Measurements from ENCODE around the gene ISCU.
"Not testable (repeated sequence)": the region's sequence is repeated elsewhere in the genome, so short reads cannot be mapped to it uniquely, and the experiment has no call there.

Gene ISCU

DNA sequence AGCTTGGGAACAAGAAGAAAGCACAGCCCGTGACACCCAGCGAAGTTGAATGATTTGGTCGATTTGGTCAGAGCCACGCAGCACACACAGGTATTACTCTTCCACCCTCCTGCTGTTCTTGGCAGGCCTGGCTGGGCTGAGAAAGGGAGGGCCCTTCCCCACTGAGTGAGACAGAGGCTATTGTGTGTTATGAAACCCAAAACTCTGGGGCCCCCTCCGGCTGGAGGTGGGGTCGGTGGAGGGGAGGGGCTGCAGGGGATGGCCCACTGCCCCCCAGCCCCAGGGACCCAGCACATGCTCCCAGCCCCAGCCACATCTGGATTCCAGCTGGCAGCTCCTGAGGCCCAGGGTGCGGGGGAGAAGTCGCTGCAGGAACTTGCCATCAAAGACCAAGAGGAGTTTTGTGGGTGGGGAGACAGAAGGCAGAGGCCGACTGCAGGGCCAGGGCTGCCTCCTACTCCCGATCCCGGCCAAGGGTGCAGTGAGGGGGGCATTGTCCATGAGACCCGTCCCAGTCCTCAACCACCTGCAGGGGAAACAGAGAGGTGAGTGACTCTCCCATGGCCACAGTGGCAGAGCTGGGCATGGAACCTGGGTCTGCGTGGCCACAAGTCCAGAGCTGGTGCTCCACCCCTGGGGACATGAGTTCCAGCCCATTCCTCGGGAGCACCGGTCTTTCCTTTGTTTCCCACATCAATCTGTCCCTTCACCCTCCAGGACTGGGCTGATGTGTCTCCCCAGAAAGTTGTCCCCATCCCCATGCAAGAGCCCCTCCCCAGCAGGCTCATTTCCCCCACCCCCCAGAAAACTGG lies 26.8 kb downstream of the ISCU start:
- DNase-seq (ENCODE audit: low read depth) = no peak

GRCh38 chr12:108589840-108590229 lies 27.4 kb downstream of the ISCU start:
- DNase-seq (ENCODE audit: low read depth) = no peak

DNA sequence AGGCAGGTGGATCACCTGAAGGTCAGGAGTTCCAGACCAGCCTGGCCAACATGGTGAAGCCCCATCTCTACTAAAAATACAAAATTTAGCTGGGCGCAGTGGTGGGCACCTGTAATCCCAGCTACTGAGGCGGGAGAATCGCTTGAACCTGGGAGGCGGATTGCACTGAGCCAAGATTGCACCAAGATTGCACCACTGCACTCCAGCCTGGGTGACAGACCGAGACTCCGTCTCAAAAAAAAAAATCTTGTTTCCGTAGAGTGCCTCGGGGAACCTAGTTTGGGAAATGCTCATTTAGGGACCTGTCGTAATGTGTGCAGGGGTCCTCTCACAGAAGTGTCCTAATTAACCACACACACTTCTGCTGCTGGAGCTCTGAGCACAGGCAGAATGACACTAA lies 28.1 kb downstream of the ISCU start:
- not testable (repeated sequence) for DNase-seq (ENCODE audit: low read depth)

GRCh38 chr12:108591267-108591980 lies 29.0 kb downstream of the ISCU start:
- no peak for DNase-seq (ENCODE audit: low read depth)

- DNase-seq (ENCODE audit: low read depth) = no peak
Observed at GRCh38 chr12:108592033-108592909, 29.9 kb downstream of the ISCU start.

- DNase-seq (ENCODE audit: low read depth) = no peak
Observed at GRCh38 chr12:108594323-108594903, 32.0 kb downstream of the ISCU start.

DNA sequence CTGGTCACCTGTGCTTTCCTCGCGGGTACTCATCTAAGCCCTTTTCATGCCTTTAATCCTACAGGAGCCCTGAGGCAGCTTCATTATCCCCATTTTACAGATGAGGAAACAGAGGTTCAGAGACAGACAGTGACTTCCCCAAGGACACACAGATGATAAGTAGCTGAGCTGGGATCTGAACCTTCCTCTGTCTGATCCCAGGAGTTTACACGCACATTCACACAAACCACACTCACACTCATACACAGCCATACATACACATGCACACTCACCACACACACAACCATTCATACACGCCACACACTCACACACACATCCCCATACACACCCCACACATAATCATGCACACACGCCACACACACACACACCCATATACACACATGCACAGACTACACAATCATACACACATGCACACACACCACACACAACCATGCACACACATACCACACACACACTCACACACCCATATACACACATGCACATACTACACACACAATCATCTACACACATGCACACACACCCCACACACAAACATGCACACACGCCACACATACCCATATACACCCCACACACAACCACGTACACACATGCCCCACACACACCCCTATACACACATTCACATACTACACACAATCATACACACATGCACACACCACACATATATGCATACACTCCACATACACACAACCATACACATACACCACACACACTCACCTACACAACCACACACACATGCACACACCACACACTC lies 32.7 kb downstream of the ISCU start:
- no peak for DNase-seq (ENCODE audit: low read depth)

GRCh38 chr12:108595711-108596647 lies 33.6 kb downstream of the ISCU start:
- DNase-seq (ENCODE audit: low read depth) = no peak

DNA sequence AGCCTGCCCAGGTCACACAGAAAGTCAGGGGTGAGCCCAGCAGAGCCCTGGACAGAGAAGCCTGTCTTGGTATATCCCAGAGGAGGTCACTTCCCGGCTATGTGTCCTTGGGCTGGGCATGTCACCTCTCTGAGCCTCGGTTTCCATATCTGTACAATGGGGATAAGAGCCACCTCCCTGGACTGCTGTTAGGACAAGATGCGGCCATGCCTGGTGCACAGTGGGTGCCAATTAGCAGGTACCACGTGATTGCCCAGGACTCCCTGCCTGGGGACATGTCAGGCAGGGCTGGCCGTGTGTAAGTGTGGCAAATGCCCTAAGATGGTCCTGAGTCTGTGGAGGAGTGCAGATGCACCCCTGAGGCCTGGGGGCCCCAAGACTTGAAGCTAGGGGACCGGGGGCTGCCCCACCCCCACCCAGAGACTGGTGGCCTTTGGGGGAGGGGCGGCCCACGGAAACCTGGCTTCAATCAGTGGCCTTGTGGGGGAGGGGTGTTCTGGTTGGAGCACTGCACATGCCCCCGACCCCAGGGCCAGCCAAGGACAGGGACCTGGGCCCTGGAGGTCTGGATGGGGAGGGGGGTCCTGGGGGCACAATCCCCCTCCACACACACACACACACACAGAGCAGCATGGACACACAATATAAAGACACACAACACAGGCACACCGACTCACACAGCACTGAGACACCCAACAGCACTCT lies 34.6 kb downstream of the ISCU start:
- no peak for DNase-seq (ENCODE audit: low read depth)

DNA sequence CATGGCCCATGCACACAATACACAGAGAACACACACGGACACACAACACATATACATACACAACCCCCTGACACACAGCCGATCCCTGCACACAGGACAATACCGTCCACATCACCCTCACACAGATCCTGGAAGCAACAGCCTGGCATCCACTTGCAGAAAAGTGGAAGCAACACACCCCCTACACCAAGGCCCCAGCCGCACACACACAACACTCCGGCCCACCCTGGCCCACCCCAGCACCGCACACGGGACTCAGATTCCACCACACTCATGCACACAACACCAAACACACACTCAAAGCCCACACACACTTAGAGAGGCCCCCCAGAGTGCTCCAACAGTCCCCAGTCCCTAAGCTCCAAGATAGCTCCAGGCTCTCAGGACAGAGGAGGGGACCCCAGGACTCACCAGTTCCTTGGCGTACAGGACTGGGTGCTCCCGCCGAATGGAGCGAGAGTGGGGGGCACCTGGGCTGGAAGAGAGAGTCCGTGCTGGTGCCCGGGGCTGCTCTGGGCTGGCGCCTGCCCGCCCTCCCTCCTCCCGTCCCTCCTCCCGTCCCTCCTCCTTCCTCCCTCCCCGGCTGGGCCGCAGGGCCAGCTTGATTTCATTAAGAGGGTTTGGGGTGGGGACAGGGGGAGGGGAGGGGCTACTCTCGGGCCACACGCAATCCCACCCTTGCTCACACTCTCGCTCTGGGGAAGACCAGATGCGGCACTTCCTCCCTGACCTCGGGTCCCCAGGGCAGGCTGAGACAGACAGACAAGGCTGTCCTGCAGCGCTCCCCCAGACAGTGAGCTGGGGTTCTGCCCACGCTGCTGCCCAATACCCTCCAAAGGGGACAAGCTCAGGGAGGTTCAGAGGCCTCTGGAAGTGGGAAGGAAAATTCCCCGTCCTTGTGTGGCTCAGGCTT lies 35.4 kb downstream of the ISCU start, which contains the start of gene TMEM119:
Gene TMEM119 (minus strand): TSS at position 526 of the 913 bp plus-strand sequence. CDS start 5,701 bp downstream, outside the sequence.
- DNase-seq (ENCODE audit: low read depth) = no peak

DNA sequence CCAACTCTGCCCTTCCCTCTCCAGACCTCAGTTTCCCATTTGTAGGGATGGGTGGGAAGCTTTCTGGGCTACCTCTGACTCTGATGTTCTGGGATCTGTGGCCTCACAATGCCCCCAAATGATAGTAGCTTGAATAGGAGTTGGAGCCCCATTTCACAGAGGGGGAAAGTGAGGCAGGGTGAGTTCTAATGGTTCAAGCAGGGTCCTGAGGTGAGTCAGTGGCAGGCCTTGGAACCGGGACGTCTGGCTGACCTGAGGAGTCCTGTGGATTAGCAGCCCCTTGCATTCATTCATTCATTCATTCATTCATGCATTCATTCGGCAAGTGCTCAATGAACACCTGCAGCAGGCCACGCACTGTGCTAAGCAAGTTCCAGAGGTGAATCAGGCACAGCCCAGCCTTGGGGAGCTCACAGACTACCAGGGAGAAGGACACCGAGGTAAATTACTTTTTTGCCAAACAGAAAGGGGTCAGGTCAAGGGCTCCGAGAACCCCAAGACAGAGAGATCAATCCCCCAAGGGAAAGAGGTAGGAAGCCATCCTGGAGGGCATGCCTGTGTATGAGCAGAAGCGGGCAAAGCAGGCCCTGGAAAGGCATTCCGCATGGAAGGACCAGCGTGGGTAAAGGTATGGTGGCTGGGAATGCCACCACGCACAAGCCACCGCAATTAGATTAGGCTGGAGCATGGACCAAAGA lies 36.3 kb downstream of the ISCU start:
- DNase-seq (ENCODE audit: low read depth) = no peak

GRCh38 chr12:108599541-108599940 lies 37.1 kb downstream of the ISCU start:
- no peak for DNase-seq (ENCODE audit: low read depth)

GRCh38 chr12:108599948-108600701 lies 37.7 kb downstream of the ISCU start:
- DNase-seq (ENCODE audit: low read depth) = no peak

DNA sequence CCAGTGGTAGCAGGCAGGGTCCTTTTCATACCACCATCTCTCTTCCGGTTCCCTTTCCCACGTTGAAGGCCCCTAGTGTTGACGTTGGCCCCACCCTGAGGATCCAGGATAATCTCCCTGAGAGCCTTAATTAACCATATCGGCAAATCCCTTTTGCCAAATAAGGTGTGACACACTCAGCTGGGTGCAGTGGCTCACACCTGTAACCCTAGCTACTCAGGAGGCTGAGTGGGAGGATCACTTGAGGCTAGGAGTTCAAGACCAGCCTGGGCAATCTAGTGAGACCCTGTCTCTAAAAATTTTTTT lies 38.3 kb downstream of the ISCU start:
- DNase-seq (ENCODE audit: low read depth) = no peak

DNA sequence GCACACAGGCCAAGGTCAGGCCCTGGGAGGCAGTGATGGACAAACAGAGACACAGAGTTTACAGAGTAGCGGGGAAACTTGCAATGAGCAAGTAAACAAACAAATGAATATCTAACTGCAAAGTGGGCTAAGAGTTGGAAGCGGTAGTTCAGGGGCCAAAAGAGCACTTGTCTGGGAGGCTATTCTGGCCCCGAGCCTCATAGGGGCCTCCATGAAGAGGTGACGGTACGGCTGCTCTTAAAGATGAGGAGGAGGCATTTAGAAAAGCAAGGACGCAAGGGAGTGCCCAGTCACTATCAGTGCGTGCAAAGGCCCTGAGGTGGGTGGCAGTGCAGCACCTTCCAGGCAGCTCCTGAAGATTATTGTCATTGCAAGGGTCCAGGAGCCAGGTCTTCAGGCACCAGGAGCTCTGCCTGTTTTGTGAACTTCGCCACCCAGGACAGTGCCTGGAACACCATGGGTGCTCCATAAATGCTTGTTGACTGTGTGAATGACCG lies 39.9 kb downstream of the ISCU start:
- DNase-seq (ENCODE audit: low read depth) = no peak

DNA sequence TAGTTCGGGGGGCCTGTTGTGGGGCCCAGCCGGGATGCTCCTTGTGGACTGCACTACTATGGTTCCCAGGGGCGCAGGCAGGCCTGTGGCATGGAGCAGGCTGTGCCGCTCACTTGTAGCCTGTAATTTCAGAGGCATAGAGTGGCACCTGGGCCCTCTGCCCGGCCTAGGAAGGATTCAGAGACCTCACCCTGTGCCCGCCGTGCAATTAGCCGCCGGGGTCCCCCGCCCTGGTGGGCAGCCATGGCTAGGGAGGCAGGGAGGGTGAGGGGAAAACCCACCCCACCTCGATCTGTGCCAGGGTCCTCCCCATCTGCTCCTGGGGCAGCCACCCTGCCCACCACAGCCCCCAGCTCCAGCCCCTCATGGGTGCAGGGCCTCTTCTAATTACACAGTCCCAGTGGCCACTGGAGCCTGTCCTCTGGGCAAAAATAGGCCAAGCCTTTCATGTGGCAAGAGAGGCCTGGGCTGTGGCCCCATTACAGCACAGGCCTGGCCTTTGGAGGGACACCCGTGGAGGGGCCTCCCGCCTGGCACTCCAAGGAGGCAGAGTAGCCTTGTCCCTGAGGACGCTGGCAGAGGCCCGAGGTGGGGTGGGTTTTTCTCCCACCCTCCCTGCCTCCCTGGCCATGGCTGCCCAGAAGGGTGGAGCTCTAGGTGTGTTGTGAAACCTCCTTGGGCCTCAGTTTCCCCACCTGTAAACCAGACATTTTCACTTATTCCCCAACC lies 40.7 kb downstream of the ISCU start:
- no peak for DNase-seq (ENCODE audit: low read depth)
